Gastrocnemius medialis (tissue), 4 donors: ENCODE results near the gene CHST13. TPM values are rescaled to one million over a fixed set of nuclear protein-coding genes. Genes with fewer than 3 reads are reported as not detected.
"Not testable (repeated sequence)": the region's sequence is repeated elsewhere in the genome, so short reads cannot be mapped to it uniquely, and the experiment has no call there.

Source experiments
- ATAC-seq, 2 donors: fragments of 150-250 bp; one replicate each; pipeline ENCODE4 v1.9.1; 2016
- DNase-seq, 2 donors: peaks; one replicate each; pipeline ENCODE4 v3.0.0-alpha.2; 2019
- H3K27ac ChIP-seq, 4 donors: fragments of 200-600 bp; sonication (generic); 1 replicate in 1 of 4; 2 replicates in 3 of 4; pipeline ENCODE4 v1.5.1; 2016 to 2018; ENCODE audit warnings: mild to moderate bottlenecking in 2 of 4, moderate library complexity in 1 of 4
- H3K27me3 ChIP-seq, 3 donors: fragments of 200-600 bp; sonication (generic) in 2 of 3; 1 replicate in 1 of 3; 2 replicates in 2 of 3; pipeline versions ENCODE4 v1.5.1 to v1.6.0; 2016 to 2019; ENCODE audit warnings: mild to moderate bottlenecking in 1 of 3, moderate library complexity in 1 of 3
- H3K36me3 ChIP-seq, 2 donors: fragments of 200-600 bp; sonication (generic) in 1 of 2; one replicate each; pipeline ENCODE4 v1.5.1; 2017 to 2018
- H3K4me1 ChIP-seq, 2 donors: fragments of 200-600 bp; sonication (generic) in 1 of 2; one replicate each; pipeline ENCODE4 v1.5.1; 2016 to 2017; ENCODE audit warnings: mild to moderate bottlenecking in 2 of 2
- H3K4me3 ChIP-seq, 4 donors: fragments of 200-600 bp; sonication (generic) in 3 of 4; 1 replicate in 1 of 4; 2 replicates in 3 of 4; pipeline ENCODE4 v1.5.1; 2016 to 2019; ENCODE audit warnings: mild to moderate bottlenecking in 2 of 4
- H3K9me3 ChIP-seq, 3 donors: fragments of 200-600 bp; sonication (generic) in 2 of 3; 1 replicate in 1 of 3; 2 replicates in 2 of 3; pipeline ENCODE4 v1.5.1; 2016 to 2019
- CTCF ChIP-seq, 5 experiments: fragments of 450-650 bp in 3 of 5; fragments of 200-600 bp in 2 of 5; sonication (generic) in 2 of 5; IDR thresholded peaks in 4 of 5; conservative IDR thresholded peaks in 1 of 5; 1 replicate in 4 of 5; 2 replicates in 1 of 5; pipeline ENCODE4 v1.5.1; 2016 to 2019; ENCODE audit warnings: antibody characterized with exemption in 5 of 5, mild to moderate bottlenecking in 3 of 5, moderate library complexity in 3 of 5
- POLR2A ChIP-seq, 2 donors: fragments of 450-650 bp; IDR thresholded peaks; one replicate each; pipeline ENCODE4 v1.6.1; 2017; ENCODE audit warnings: antibody characterized with exemption in 2 of 2, mild to moderate bottlenecking in 2 of 2, moderate library complexity in 2 of 2
- in situ Hi-C, 4 donors: fragments of 200-750 bp; cut with MboI; loops; one replicate each; pipeline versions ENCODE4 v1.15.0 to v1.8.0; 2017; ENCODE audit warnings: low sequenced_read_pairs in 4 of 4
- intact Hi-C: fragments of 100-400 bp; cut with DNase I; formaldehyde crosslinking; loops from one replicate; pipeline ENCODE4 v1.15.1; 2023; ENCODE audit warnings: low total_unique reads
- total RNA-seq, 4 donors: library from RNA; depleted of rRNA; stranded (reverse); fragments of >200 nt; gene quantifications; one replicate each; pipeline versions ENCODE4 v1.1.0 to v1.2.3, GENCODE V29; 2016

Gene CHST13
- total RNA-seq, 4 donors from 2014 or later, result 0.49 TPM; not detected in 3

- Histone ChIP-seq H3K36me3 (no peaks in the 10 kb centered on the region), H3K9me3 (no peaks in the 10 kb centered on the region), H3K4me1 (no peaks in the 10 kb centered on the region), H3K4me3 (no peak overlapping the region), H3K27me3 (no peaks in the 10 kb centered on the region), H3K27ac (no peak overlapping the region)
- TF ChIP-seq POLR2A (IDR thresholded peaks at IDR 0.05) (no peak), CTCF (IDR thresholded peaks at IDR 0.05 in 4 of 5, conservative IDR thresholded peaks at IDR 0.05 in 1 of 5) (no peak)
- intact Hi-C loops, result no loop called here
- ATAC-seq (no peak), DNase-seq (no peak)
- in situ Hi-C loops, result no loop called here
These were observed 7.0 kb downstream of the CHST13 start for GRCh38 chr3:126531051-126531330.

GRCh38 chr3:126533506-126533905 lies 9.6 kb downstream of the CHST13 start:
- no peak for ATAC-seq
- Histone ChIP-seq H3K27ac (no peak overlapping the region), H3K9me3 (no peaks in the 10 kb centered on the region), H3K4me3 (no peak overlapping the region), H3K36me3 (no peaks in the 10 kb centered on the region), H3K27me3 (no peaks in the 10 kb centered on the region), H3K4me1 (no peaks in the 10 kb centered on the region)
- TF ChIP-seq CTCF (IDR thresholded peaks at IDR 0.05 in 4 of 5, conservative IDR thresholded peaks at IDR 0.05 in 1 of 5) (no peak), POLR2A (IDR thresholded peaks at IDR 0.05) (no peak)
- intact Hi-C loops (no loop called here), in situ Hi-C loops (no loop called here)
- DNase-seq, result no peak

- H3K27me3 ChIP-seq, ATAC-seq, H3K36me3 ChIP-seq, H3K4me3 ChIP-seq, H3K27ac ChIP-seq, intact Hi-C loops, H3K4me1 ChIP-seq, in situ Hi-C loops, H3K9me3 ChIP-seq, DNase-seq: not testable (repeated sequence)
These were observed 10.8 kb downstream of the CHST13 start for GRCh38 chr3:126534716-126535115.

DNA sequence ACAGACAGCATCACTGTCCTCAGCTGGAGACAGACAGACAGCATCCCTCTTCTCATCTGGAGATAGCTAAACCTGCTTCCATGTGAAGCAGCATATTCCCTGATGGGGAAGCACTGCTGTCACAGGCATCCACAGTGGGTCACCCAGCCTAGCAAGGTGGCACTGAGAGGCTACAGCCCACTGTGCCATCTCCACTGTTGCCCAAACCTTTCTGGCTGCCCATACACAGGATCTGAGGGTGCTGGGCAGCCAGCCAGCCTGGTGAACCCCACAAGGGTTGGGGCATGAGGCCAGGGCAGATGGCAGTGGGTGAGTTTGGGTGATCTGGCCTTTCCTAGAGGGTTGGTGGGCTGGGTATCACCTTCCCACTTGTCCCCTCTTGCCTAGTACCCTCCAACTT lies 11.7 kb downstream of the CHST13 start:
- H3K9me3 ChIP-seq, result no peaks in the 10 kb centered on the region
- ATAC-seq (no peak), DNase-seq (no peak)
- in situ Hi-C loops, result no loop called here
- H3K4me1 ChIP-seq, result peaks cover 0 to 6% of the 10 kb centered on the region in 2 donors
- H3K27me3 ChIP-seq, result no peaks in the 10 kb centered on the region
- no peak for TF ChIP-seq POLR2A (IDR thresholded peaks at IDR 0.05)
- TF ChIP-seq CTCF (IDR thresholded peaks at IDR 0.05 in 4 of 5, conservative IDR thresholded peaks at IDR 0.05 in 1 of 5), result no peak
- H3K4me3 ChIP-seq, result no peak overlapping the region
- no peaks in the 10 kb centered on the region for H3K36me3 ChIP-seq
- intact Hi-C loops, result no loop called here
- no peak overlapping the region for H3K27ac ChIP-seq

DNA sequence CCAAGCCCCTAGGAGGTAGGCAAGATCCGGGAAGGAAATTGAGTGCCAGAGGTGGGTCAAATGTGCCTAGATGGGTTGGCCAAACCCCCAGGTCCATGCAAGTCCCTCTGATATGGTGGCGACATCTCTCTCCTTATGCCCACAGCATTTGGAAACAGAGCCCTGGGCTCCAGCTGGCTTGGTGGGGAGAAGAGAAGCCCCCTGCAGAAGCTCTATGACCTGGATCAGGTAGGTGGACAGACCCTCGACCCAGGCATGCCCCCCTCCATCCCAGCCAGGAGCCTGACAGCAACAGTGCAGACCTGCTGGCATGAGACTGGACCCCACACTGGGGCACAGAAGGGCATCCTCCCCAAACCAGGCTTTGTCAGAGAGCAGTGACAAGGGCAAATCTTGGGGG lies 12.2 kb downstream of the CHST13 start:
- TF ChIP-seq CTCF (IDR thresholded peaks at IDR 0.05 in 4 of 5, conservative IDR thresholded peaks at IDR 0.05 in 1 of 5), result no peak
- TF ChIP-seq POLR2A (IDR thresholded peaks at IDR 0.05), result no peak
- no peak for DNase-seq
- no peak overlapping the region for H3K27ac ChIP-seq
- H3K4me1 ChIP-seq, result peaks cover 0 to 8% of the 10 kb centered on the region in 2 donors
- no peak overlapping the region for H3K4me3 ChIP-seq
- H3K27me3 ChIP-seq, result peaks cover 0 to 3% (median 0%) of the 10 kb centered on the region in 3 donors
- H3K9me3 ChIP-seq, result no peaks in the 10 kb centered on the region
- in situ Hi-C loops (no loop called here), intact Hi-C loops (no loop called here)
- ATAC-seq, result no peak
- H3K36me3 ChIP-seq, result no peaks in the 10 kb centered on the region
